ENCODE measurements around the gene COL19A1. TPM values are rescaled to one million over a fixed set of nuclear protein-coding genes. Genes with fewer than 3 reads are reported as not detected.

The COL19A1 gene
- polyA plus RNA-seq, 5 donors: 0.37 to 0.85 (median 0.60) TPM

DNA sequence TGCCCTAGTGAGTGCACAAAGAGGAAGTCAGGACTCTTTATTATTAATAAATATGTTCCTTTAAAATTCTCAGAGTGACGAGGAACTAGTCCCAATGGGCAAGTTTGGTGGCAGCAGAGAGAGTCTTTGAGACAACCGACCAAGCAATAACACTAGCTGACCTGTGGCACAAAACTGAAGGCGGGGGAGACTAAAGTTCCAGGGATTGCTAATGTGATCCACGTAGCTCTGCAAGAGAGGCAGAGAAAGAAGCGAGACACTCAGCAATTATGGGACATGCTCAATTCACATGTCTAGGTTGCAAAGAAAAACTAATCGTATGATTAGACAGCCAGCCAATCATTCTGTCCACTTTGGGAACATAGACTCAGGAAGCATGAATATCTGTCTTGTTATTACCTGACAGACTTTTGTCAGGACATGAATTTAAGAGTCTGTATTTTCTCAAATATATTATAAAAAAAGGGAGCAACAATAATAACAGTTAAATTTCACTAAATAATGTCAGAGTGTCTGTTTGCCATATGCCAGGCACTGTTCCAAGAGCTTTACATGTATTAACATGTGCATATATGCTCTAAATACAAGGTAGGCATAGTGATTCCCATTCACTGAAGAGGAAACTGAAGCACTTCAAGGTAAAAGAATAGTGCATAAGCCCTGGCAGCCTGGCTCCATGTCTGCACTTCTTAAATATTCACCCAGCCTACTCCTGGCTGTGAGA is 355.5 kb downstream of the COL19A1 start:
- no peak for DNase-seq

DNA sequence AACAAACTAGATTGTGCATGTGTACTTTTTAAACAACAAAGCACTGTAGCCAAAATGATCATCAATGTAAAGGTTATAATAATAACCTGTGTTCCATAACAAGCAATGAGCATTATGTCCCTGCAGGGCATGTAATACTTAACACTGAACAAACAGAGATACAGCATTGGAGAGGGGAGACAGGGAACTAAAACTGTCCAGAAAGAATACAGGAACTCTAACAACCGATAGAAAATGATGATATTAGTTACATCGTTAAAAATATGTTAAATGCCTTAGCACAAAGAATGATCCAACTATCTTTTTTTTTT is 356.0 kb downstream of the COL19A1 start:
- DNase-seq: no peak

DNA sequence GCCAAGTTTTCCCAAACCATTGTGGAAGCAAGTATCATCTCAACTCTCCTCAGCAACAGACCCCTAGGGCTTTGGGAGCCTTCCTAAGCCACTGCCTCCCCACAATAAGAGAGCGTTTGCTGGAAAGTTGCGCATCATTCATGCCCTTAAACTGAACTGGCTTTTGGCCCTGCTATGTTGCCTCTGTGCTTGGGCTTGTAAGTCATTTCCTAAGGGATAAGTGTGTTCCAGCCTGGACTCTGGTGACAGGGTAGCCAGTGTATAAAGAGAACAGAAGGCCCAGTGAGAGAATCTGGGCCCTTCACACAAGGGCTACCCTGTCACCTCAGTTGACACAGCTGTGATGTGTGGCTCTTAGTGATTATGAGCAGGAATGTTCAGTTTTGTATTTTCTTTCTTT is 358.7 kb downstream of the COL19A1 start:
- DNase-seq: no peak

DNA sequence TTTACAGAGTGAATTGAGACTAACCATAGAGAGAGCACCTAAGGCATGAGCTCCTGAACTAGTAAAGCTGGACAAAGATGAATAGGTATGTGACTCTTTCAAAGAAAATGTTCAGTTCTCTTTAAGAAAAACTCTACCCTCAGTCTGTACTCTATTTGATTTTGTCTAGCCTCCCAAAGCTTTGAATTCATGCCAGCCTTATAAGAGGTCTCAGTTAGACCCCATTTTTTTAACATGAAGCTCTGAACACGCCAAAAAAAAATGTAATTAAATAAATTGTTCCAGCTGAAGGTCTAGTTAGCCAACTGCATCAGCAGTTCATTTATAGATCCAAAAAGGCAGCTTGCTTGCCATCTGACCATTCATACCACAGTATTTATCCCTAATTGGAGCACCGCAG is 365.0 kb downstream of the COL19A1 start:
- DNase-seq: no peak

DNA sequence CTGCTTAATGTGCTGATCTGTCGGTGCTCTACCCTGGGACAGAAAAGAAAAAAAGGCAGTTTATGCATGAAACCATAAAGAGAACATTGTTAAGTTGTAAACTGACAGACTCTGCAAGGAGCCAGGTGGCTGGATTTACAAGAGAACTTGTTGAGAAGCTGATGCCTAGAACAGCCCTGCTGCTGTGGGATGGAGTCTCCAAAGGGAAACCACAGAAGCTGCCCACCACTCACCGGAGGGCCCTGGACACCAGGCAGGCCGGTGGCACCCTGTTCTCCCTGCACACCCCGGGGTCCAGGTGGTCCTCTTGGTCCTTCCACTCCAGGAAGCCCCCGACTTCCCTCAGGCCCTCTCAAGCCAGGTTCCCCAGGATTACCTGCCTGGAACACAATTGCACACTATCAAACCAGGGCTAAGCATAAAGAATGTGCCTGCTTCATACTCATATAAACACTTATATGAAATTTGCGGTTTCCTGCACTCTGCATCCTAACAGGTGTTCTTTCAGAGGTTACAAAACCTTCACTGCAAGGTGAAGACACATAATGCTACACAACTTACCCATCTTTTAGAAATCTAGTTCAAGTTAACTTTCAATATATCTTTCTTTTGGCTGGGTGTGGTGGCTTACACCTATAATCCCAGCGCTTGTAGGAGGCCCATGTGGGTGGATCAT is 368.3 kb downstream of the COL19A1 start:
- no peak for DNase-seq

DNA sequence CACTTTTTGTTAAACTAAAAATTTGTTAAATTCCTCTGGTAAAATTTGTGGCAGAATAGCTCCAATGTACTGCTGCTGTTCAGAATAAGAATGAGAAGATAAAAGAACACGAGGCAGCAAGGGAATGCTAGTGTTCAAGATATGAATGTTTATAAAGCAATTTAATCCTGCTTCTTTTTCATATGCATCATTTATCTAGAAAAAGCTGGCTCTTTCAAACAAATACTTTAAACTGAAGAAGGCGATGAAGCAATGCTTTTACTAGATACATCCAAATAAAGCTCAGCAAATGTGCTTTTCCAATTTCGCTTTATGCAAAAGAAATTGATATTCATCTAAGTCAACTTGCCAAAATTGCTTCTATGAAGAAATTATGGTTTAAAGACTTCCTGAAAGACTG is 370.0 kb downstream of the COL19A1 start:
- DNase-seq: no peak

DNA sequence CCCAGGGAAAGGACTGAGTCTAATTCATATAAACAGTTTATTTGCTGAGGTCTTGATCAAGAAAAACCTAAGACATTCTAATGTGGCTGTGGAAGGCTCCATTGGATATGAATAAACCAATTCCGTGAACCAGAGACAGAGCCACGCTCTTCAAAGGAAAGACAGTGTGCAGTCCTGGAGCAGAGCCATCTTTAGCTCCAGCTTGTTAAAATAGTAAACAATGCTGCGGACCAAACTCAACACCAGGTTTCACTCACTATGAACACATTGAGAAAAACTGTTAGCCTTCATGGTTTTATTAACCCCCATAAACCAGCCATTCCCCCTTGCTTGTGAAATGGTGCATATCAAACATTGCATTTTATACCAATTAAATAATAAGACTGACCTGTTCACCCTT is 374.7 kb downstream of the COL19A1 start:
- peak; percentile 17 to 25 for DNase-seq

DNA sequence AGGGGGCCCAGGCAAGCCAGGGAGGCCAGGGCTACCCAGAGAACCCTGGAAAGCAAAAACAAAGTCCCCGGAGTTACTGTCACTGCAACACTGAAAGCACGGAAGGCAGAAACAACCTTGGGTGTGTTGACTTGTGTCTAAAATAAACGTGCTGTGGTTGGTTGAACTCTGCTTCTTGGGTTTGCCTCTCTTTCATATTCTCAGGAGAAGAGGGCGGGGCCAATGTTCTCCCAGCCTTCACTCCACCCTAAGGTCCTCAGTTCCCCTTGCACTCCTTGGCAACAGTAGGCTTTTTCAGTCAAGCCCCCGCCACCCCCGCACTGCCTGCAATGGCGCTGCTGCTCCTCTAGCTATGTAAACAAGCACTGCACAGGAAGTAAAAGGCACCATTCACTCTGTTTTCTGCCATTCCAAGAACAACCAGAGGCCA is 375.6 kb downstream of the COL19A1 start:
- no peak for DNase-seq

DNA sequence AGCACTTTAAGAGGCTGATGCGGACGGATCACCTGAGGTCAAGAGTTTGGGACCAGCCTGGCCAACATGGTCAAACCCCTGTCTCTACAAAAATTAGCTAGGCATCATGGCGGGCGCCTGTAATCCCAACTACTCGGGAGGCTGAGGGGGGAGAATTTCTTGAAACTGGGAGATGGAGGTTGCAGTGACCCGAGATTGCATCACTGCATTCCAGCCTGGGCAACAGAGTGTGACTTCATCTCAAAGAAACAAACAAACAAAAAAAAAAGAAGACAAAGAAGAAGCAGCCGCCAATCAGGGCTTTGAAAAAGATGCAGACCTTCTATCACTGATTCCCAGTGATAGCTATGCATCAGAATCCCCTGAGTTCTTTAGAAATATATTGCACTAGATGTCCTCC is 379.8 kb downstream of the COL19A1 start:
- DNase-seq: no peak

DNA sequence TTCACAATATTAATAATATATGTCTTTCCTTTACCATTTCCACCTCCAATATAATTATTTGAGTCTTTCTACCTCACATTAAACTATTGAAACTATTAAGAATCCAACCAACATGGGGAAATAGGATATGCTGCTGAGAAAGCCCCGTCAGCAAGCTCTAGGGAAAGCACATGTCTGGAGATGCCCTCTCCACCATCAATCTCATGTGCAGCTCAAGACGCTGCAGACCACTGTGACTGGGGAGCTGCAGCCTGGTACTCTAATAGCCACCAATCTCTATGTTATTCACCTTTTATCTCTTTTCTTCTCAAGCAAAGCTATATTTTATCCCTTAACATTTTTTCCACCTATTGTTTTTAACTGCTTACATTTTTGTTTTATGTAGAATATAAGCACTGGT is 386.2 kb downstream of the COL19A1 start:
- no peak for DNase-seq

DNA sequence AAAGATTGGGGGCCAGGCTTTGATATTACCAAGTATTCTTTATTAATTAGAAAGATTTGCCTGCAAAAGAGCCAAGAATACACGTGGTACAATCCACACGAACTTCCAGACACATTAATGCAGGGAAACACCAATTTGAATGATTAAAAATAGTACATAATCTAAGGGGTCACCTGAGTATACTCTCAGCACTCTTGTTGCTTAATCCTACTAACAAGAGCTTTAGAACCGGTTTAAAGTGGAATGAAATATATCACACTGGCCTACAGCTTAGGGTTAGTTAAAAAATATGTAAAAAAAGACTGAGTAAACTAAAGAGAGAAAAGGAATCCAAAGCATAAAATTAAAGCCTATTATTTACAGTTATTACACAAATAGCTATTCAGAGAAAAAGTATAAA is 387.6 kb downstream of the COL19A1 start:
- no peak for DNase-seq

DNA sequence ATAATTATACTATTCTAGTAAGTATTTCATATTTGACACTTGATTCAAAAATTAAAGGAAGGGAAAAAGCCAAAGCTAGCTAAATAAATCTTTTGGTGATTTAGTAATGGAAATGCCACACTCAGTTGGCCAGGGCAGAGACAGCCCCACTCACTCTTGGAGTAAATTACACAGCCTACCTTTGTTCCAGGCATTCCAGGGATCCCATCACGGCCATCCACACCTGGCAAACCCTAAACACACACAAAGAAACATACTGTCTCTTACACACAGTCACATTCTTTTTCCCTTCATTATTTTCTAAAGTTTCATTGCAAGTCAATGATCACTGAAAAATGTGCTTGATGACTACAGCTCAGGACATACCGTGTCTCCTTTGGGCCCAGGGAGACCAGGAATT is 388.4 kb downstream of the COL19A1 start:
- no peak for DNase-seq

DNA sequence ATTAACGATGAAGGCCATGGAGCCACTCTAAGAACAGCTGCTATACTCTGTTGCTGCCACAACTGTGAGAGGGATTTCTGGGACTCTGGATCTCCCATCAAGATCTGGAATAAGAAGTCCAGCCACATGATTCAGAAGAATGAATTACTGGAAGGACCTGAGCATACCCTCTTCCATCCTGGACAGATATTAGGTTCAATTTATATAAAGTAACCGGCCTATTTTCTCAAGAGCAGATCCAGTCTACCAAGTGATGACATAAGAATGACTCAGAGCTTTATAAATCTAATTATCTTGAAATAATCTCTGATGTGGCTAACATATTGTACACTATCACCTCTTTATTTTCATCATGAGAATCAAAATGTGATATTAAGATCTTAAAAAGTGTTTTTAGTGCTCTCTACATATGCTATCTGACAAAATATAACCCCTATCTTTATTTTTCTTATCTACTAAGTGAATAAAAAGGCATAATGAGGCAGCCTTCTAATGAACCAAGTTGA is 391.5 kb downstream of the COL19A1 start:
- no peak for DNase-seq

DNA sequence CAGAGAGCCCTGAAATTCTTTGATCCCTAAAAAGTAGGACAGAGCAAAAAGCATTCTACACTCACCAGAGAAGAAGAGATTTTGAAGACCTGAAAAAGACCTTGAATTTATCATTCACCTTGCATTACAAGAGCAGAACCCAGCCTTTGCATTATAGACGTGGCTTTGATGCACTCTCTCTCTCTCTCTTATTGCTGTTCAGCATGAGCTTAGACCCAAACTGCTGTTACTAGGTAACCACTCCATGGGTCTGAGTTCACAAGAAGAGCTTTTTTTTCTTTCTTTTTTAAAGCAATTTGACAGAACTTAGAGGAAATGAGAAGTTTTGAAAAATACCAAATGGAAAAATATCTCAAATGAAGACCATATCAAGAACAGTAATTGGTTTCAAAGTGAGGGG is 392.1 kb downstream of the COL19A1 start:
- DNase-seq: no peak

Other genes starting within 250 kb of the COL19A1 start
- gene LMBRD1, start 69.5 kb upstream of the COL19A1 start, polyA plus RNA-seq (ENCODE audit: insufficient read depth in 1 of 5, insufficient read length in 5 of 5, low replicate concordance in 1 of 5): 10 to 100 TPM; 53.6 to 86.1 (median 74.2) TPM